ENCODE data around the gene CCDC192.

CCDC192 gene

DNA sequence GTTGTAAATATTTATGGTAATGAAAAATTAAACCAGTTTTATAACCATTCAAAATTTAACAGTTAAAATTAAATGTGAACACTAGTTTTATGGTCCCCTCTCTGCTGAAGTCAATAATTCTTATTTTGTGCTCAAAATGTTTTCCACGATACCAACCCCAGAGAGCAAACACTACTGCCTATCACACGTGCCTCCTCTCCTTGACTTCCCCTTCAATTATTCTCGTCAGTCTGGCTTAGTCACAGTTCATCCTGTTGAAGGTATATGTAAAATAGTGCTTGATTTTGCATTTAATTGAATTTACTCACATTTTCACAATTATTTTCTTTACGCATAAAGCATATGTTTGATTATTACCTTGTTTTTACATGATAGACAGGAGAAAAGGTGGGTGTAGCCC is 148.8 kb downstream of the CCDC192 start:
- DNase-seq = no peak

- DNase-seq = no peak
Observed at GRCh38 chr5:127854520-127854919, 151.3 kb downstream of the CCDC192 start.

DNA sequence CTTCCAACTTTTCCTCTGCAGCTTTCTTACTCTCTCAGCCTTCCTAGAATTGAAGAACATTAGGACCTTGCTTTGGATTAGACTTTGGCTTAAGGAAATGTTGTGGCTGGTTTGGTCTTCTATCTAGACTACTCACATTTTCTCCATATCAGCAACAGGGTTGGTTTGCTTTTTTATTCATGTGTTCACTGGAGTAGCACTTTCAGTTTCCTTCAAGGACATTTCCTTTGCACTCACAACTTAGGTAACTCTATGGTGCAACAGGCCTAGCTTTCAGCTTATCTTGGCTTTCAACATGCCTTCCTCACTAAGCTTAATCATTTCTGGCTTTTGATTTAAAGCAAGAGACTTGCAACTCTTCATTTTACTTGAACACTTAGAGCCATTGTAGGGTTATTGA is 153.1 kb downstream of the CCDC192 start:
- no peak for DNase-seq

GRCh38 chr5:127858116-127858784 is 155.1 kb downstream of the CCDC192 start:
- no peak for DNase-seq

DNA sequence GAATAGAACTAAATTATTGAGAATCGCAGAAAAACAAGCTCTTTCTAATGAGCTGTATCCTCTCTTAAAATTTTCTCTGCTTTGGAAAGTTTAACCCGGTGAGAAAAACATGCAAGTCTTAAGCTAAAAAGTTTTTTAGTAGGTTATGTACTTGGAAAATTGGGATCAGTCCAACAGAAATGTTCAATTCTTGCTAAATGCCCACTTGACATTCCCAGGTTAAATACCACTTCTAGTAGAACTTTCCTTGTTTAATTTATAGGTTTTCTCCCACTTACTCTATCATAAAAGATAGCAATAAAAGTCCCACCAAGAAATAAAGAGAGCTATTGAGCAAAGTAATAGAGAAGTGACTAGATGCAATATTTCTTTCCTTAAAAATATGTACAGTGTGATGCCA is 157.1 kb downstream of the CCDC192 start:
- DNase-seq = no peak

DNA sequence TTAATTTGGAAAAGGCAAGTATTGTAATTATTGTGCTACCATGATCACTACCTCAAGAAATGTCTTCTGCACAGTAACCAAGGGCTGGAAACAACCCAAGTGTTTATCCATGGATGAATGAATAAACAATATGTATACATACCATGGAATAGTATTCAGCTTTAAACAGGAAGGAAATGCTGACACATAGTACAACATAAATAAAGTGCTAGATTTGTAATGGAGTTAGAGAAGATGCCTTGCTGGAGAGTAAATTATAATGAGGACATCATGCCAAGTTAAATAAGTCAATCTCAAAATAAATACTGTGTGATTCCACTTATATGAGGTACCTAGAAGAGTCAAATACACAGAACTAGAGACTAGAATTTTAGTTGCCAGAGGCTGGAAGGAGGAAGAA is 160.0 kb downstream of the CCDC192 start:
- no peak for DNase-seq

DNA sequence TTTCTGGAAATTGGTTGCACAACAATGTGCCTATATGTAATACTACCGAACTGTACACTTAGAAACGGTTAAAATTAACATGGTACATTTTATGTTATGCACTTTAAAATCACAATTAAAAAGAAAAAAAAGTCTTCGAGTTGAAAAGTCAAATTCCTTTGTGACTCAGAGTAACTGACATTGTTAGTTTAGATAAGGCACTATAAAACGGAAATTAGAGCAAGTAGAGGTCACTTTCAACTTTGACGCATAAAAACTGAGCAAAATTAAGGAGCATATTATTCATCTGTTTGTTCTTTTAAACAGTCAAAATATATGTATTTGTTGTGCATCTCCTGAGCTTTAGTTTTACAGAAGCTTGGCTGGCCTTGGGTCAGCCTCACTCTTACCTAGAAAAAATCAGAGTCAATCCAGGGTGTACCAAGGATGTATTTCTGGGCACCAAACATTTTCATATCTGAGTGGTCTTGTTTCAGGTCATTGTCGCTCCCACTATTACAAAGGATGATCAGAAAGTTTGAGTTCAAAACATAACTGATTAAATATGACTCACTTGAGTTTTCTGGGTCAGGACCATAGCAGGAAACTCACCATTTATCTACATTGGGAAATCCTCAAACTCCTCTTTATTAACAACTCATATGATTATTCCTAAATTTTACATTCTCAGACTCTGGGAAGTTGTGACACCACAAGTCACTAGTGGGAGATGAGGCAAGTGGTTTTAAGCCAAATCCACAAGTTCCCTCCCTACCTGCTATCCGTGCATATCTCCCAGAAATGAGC is 160.6 kb downstream of the CCDC192 start:
- DNase-seq = no peak

DNA sequence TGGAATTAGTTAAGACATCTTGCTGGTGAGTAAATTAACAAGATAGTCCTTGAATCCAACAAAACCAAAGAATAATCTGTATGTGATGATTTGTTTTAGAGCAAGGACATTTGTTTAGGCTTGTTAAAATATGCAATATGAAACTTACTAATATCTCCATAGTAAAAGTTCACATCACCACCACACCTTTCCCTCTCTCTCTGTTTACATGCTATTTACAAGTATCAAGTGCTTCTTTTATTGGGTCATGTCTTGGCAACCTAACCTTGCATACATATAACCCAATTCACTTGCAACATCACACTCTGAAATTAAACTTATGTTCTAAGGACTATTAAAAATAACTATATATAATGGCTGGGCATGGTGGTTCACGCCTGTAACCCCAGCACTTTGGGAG is 161.3 kb downstream of the CCDC192 start:
- no peak for DNase-seq

- DNase-seq = no peak
Observed at GRCh38 chr5:127865273-127865672, 162.1 kb downstream of the CCDC192 start.

GRCh38 chr5:127867022-127867783 is 164.0 kb downstream of the CCDC192 start:
- DNase-seq = no peak

DNA sequence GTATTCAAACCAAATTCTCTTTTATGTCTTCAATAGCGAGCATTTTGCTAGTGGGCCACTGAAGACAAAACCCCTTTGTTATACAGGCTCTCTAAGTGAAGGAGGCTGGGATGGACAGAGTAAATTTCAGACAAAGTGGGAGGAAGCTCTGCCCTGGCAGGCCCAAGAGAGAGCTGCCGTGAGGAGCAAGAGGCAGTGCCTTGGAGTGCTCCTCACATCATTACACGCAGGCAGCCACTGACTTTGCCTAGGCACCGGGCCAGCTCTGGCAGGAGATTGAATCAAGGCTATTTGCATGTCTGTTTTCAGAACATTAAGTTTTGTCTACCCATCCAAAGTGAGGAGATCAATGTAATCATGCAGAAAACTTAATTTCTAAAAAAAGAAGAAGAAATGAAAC is 167.7 kb downstream of the CCDC192 start:
- DNase-seq = no peak

DNA sequence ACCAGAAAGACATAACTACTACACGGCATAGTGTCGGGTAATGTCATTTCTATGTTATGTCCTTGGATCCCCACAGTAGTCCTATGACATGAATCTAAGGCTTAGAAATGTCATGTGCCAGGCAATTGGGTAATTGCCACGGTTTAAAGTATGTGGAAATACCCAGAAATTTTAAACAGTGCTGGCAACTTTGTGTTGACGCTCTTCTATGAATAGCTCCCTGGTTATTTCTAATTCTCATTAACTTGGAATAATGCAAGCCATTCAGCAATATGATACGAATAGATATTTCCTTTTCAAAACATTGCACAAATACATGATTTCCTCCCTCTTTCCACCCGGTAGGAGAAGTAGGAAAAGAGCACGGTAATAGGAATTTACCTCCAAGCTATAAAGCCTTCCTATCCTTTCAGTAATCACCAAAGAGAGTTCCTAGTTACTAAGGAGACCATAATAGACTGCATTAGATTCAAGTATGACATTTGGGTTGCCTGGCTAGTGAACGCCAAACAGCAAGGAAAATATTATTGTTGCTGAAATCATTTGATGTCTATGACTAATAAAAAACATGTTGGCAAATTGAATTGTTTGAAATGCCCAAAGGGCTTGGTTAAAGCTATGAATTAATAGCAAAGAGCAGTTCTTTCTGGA is 168.4 kb downstream of the CCDC192 start:
- DNase-seq = no peak

DNA sequence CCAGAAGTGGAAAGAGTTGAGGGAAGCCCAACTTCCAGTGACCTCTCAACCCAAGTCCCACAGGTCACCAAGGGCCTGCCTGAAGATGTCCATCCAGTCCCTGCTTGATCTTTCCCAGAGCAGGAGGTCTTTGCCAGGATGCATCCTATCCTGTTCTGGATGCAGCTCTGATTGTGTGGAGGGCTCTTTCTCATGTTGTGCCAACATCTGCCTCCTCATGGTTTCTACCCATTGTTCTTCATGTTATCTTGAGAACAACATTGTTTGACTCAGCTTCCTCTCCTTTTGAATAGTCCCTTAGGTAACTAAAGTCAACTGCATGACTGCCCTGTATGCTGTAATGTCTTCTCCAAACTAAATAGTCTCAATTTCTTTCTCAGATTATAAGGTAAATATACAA is 169.3 kb downstream of the CCDC192 start:
- no peak for DNase-seq

DNA sequence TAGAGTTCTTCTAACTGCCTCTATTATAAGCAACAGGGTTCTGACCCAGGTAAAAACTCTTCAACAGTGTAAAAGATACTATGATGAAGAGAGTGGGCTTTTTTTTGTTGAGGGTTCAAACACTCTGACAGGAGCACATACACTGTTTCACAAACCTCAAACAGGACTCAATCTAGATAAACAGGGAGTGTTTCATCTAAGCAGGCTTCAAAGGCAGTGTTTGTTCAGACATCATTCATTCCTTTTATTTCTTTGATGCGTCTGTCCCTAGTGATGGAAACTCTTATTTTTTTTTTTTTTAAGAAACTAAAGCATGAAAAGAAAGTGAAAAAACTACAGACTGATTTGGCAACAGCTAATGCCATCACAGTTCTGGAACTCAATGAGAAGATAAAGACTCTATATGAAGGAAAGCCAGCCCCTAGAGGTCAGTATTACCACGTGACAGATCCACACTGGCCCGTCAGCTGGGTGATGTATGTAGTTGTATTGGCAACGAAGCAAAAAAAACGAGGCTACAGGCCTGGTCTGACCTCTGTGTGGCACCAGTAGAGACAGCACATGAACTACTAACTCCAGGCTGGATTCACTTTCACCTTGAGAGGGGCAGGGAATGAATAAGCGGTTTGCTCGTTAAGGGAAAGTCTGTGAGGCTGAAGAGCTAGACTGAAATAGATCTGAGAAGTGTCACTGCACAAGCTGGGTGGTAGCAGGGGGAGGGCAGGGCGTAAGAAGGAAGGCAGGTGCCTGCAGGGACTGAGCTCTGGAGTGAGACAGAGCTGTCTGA is 172.2 kb downstream of the CCDC192 start:
- no peak for DNase-seq

GRCh38 chr5:127876384-127876783 is 173.2 kb downstream of the CCDC192 start:
- DNase-seq = no peak

GRCh38 chr5:127878174-127878750 is 175.1 kb downstream of the CCDC192 start:
- no peak for DNase-seq

DNA sequence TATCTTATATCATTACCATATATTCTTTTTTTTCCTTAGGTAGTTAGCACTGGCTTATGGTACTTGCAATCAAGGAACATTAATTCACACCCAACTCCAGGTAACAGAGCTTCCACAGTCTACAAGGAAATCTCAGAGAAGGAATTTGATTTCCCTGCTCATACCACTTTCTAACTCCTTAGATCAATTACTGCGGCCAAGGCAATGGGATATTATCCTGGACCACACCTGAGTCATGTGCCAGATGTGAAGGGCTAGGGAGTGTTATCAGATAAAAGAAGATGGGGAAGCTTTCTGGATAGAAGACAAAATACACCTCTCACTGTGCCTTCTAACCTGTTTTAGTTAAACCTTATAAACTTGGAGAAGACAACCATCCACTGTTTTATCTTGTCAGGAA is 181.2 kb downstream of the CCDC192 start:
- DNase-seq = no peak

DNA sequence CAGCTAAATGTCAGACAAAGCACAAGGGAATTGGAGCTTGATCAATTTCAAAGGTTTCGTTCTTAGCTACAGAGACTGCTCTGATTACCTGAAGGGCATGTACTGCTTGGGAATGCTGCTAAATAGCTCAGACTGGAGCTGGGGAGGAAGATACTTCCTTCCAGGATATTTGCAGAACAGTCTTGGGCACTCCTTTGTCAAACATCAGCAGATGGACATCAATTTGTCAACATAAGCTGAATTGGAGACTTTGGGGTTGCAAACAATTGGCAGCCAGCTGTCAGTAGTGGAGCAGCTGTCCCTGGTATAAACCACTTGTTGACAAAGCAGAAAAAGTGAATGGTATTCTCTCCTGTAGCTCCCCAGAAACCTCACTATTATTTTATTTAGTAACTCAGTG is 182.0 kb downstream of the CCDC192 start:
- no peak for DNase-seq

GRCh38 chr5:127886081-127886480 is 182.9 kb downstream of the CCDC192 start:
- no peak for DNase-seq

GRCh38 chr5:127887282-127887681 is 184.1 kb downstream of the CCDC192 start:
- DNase-seq = no peak

- DNase-seq = no peak
Observed at GRCh38 chr5:127891942-127892341, 188.8 kb downstream of the CCDC192 start.
